Measurements from ENCODE around the gene CEP112. TPM values are rescaled to one million over a fixed set of nuclear protein-coding genes. Genes with fewer than 3 reads are reported as not detected.

CEP112 gene
- total RNA-seq, 1 donor from 2014 or later: 26.3 TPM

DNA sequence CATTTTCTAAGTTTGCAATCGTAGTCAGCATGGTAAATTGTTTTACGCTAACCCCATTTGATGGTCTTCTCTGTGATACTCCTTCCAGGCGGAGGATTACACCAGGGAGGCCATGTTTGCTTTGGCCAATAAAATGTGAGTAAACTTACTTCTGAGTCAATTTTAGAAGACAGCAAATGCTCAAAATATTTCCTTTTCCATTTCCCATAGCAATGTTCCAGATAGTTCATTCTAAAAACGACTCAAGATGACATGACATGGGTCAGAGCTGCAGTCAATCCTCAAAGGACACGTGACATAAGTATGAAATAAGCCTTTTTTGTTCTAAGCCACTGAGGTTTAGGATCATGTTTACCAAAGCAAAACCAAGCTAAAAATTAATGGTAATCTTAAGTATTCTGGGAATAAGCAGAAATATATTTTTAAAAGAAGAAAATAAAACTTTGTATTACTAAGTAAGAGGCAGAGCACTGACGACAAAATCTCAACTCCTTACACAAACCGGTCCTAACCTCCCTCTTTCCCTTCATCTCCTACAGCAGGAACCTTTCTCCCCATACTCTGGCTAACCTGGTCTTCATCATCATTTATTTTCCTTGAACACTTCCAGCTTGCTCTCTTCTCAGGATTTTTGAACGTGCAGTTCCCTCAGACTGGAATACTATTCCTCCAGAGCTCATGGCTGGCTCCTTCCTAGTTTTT, 266.2 kb downstream of the CEP112 start:
- Mint-ChIP-seq H3K27me3 (ENCODE audit: unreplicated experiment) (peaks cover 2% of the 10 kb centered on the region), H3K9me3 (ENCODE audit: unreplicated experiment) (no peaks in the 10 kb centered on the region), H3K4me3 (ENCODE audit: unreplicated experiment) (no peak overlapping the region), H3K27ac (ENCODE audit: unreplicated experiment) (no peak overlapping the region), H3K4me1 (ENCODE audit: unreplicated experiment) (peaks cover 8% of the 10 kb centered on the region), H3K36me3 (ENCODE audit: low read depth, unreplicated experiment) (peaks cover 17% of the 10 kb centered on the region)
- TF ChIP-seq, protein P1, sequence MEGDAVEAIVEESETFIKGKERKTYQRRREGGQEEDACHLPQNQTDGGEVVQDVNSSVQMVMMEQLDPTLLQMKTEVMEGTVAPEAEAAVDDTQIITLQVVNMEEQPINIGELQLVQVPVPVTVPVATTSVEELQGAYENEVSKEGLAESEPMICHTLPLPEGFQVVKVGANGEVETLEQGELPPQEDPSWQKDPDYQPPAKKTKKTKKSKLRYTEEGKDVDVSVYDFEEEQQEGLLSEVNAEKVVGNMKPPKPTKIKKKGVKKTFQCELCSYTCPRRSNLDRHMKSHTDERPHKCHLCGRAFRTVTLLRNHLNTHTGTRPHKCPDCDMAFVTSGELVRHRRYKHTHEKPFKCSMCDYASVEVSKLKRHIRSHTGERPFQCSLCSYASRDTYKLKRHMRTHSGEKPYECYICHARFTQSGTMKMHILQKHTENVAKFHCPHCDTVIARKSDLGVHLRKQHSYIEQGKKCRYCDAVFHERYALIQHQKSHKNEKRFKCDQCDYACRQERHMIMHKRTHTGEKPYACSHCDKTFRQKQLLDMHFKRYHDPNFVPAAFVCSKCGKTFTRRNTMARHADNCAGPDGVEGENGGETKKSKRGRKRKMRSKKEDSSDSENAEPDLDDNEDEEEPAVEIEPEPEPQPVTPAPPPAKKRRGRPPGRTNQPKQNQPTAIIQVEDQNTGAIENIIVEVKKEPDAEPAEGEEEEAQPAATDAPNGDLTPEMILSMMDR (IDR thresholded peaks at IDR 0.05; ENCODE audit: unreplicated experiment): no peak
- no peak for DNase-seq (ENCODE audit: low spot score)

DNA sequence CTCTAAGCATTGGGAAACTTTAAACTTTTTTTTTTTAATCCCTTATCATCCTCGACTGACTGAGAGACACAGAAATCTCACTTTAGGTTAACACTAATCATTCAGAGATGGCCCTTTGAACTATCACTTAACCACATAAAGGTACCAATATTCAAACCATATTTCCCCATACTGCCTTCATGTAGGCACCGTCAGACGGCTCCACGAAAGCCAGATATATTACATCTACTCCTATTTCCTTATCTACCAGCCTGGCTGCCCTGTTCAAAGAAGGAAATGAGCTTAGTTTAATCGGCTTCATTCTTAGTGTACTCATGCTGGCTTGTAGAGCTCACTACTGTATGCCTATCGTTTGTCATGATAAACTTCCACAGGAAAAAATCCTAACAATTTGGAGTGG, 270.9 kb downstream of the CEP112 start:
- H3K36me3 Mint-ChIP-seq (ENCODE audit: low read depth, unreplicated experiment): peaks cover 11% of the 10 kb centered on the region
- peak overlapping the region; percentile 9 for H3K27ac Mint-ChIP-seq (ENCODE audit: unreplicated experiment)
- no peak overlapping the region for H3K4me3 Mint-ChIP-seq (ENCODE audit: unreplicated experiment)
- TF ChIP-seq, protein P1 (IDR thresholded peaks at IDR 0.05; ENCODE audit: unreplicated experiment): no peak
- peaks cover 40% of the 10 kb centered on the region for H3K4me1 Mint-ChIP-seq (ENCODE audit: unreplicated experiment)
- H3K27me3 Mint-ChIP-seq (ENCODE audit: unreplicated experiment): no peaks in the 10 kb centered on the region
- H3K9me3 Mint-ChIP-seq (ENCODE audit: unreplicated experiment): no peaks in the 10 kb centered on the region
- no peak for DNase-seq (ENCODE audit: low spot score)

DNA sequence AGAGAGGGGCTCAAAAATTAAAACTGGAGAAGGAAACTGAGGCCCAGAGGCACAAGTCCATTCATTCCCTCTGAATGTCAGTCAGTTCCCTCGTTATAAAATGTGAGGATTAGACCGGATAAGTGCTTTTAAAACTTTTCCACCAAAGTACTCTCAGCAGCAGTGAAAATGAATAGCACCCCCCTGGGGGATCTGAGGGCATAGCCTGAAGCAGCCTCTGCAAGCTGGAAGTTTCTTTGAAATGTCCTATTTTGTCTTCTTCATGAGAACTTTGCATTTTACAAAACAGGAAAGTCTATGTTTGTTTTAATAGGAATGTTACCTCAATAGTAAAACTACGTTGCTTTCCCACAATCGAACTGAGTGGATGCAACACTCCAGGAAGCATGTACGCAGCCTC, 273.0 kb downstream of the CEP112 start:
- H3K4me1 Mint-ChIP-seq (ENCODE audit: unreplicated experiment): peaks cover 53% of the 10 kb centered on the region
- no peak overlapping the region for H3K4me3 Mint-ChIP-seq (ENCODE audit: unreplicated experiment)
- H3K36me3 Mint-ChIP-seq (ENCODE audit: low read depth, unreplicated experiment): peaks cover 13% of the 10 kb centered on the region
- H3K27ac Mint-ChIP-seq (ENCODE audit: unreplicated experiment): peak overlapping the region; percentile 94
- H3K9me3 Mint-ChIP-seq (ENCODE audit: unreplicated experiment): peaks cover 5% of the 10 kb centered on the region
- peaks cover 4% of the 10 kb centered on the region for H3K27me3 Mint-ChIP-seq (ENCODE audit: unreplicated experiment)
- DNase-seq (ENCODE audit: low spot score): peak; percentile 32
- TF ChIP-seq, protein P1 (IDR thresholded peaks at IDR 0.05; ENCODE audit: unreplicated experiment): no peak

DNA sequence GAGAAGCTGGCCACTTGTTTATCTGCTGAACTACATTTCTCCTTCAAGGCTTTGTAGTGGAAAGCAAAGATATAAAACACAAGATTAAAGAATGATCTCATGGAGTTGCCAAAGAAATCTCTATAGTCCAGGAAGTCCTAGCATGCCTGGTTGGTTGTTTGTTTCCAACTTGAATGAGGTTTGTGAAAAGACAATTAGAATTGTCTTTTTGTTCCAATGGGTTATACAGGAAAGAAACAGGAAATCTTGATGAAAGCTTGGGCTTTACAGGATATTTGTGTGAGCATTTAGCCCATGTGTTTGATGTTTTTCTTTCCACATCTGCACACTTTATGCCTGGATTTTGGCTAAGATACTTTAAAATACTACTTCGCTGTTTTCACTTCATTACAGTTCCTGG, 273.4 kb downstream of the CEP112 start:
- peaks cover 5% of the 10 kb centered on the region for H3K9me3 Mint-ChIP-seq (ENCODE audit: unreplicated experiment)
- H3K4me3 Mint-ChIP-seq (ENCODE audit: unreplicated experiment): no peak overlapping the region
- DNase-seq (ENCODE audit: low spot score): no peak
- TF ChIP-seq, protein P1 (IDR thresholded peaks at IDR 0.05; ENCODE audit: unreplicated experiment): no peak
- H3K36me3 Mint-ChIP-seq (ENCODE audit: low read depth, unreplicated experiment): peaks cover 13% of the 10 kb centered on the region
- H3K27me3 Mint-ChIP-seq (ENCODE audit: unreplicated experiment): peaks cover 4% of the 10 kb centered on the region
- H3K4me1 Mint-ChIP-seq (ENCODE audit: unreplicated experiment): peaks cover 53% of the 10 kb centered on the region
- H3K27ac Mint-ChIP-seq (ENCODE audit: unreplicated experiment): peak overlapping the region; percentile 94

DNA sequence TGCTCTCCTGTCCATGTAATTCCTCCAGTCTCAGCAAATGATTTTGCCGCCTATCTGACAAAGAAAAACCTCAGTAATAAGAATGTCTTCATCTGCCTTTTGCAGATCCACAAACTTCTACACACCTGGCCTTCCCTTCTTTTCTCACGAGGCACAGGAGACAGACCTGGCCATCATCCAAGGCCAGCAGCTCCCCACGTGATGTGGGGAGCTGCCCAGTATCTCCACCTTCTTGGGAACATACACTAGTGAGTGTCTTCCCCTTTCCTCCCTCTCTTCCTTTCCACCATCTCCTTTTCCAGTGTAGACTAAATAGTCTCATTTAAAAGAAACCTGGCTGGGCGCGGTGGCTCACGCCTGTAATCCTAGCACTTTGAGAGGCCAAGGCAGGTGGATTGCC, 274.4 kb downstream of the CEP112 start:
- Mint-ChIP-seq H3K4me1 (ENCODE audit: unreplicated experiment) (peaks cover 53% of the 10 kb centered on the region), H3K27ac (ENCODE audit: unreplicated experiment) (peak overlapping the region; percentile 68), H3K36me3 (ENCODE audit: low read depth, unreplicated experiment) (peaks cover 13% of the 10 kb centered on the region), H3K27me3 (ENCODE audit: unreplicated experiment) (peaks cover 4% of the 10 kb centered on the region), H3K9me3 (ENCODE audit: unreplicated experiment) (peaks cover 5% of the 10 kb centered on the region), H3K4me3 (ENCODE audit: unreplicated experiment) (no peak overlapping the region)
- TF ChIP-seq, protein P1 (IDR thresholded peaks at IDR 0.05; ENCODE audit: unreplicated experiment): no peak
- DNase-seq (ENCODE audit: low spot score): no peak
